ENCODE measurements around the gene SASH1.
"Not testable (repeated sequence)": the region's sequence is repeated elsewhere in the genome, so short reads cannot be mapped to it uniquely, and the experiment has no call there.

Gene SASH1

GRCh38 chr6:148329596-148330381 lies 12.8 kb upstream of the SASH1 start:
- no peak for DNase-seq

- DNase-seq, result no peak
Observed at GRCh38 chr6:148332088-148332487, 10.6 kb upstream of the SASH1 start.

GRCh38 chr6:148336901-148337300 lies 5.7 kb upstream of the SASH1 start:
- DNase-seq, result no peak

- DNase-seq, result no peak
Observed at GRCh38 chr6:148339766-148340165, 2.9 kb upstream of the SASH1 start.

GRCh38 chr6:148340586-148341297 lies 1.9 kb upstream of the SASH1 start:
- no peak for DNase-seq

- no peak for DNase-seq
Observed at GRCh38 chr6:148342100-148342349, 613 bp upstream of the SASH1 start.

- no peak for DNase-seq
Observed at GRCh38 chr6:148343047-148343782, 577 bp downstream of the SASH1 start.

GRCh38 chr6:148345176-148345575 lies 2.5 kb downstream of the SASH1 start:
- DNase-seq, result no peak

- DNase-seq, result no peak
Observed at GRCh38 chr6:148345578-148345977, 2.9 kb downstream of the SASH1 start.

- no peak for DNase-seq
Observed at GRCh38 chr6:148346681-148347440, 4.2 kb downstream of the SASH1 start.

GRCh38 chr6:148347441-148348054 lies 4.9 kb downstream of the SASH1 start:
- no peak for DNase-seq

GRCh38 chr6:148348335-148348734 lies 5.7 kb downstream of the SASH1 start:
- DNase-seq, result no peak

- DNase-seq, result no peak
Observed at GRCh38 chr6:148348778-148349177, 6.1 kb downstream of the SASH1 start.

- DNase-seq, result no peak
Observed at GRCh38 chr6:148349466-148349865, 6.8 kb downstream of the SASH1 start.

GRCh38 chr6:148351309-148351708 lies 8.7 kb downstream of the SASH1 start:
- DNase-seq, result no peak

GRCh38 chr6:148352421-148352820 lies 9.8 kb downstream of the SASH1 start:
- DNase-seq, result not testable (repeated sequence)

- no peak for DNase-seq
Observed at GRCh38 chr6:148358196-148358785, 15.7 kb downstream of the SASH1 start.

GRCh38 chr6:148359228-148359627 lies 16.6 kb downstream of the SASH1 start:
- no peak for DNase-seq

- DNase-seq, result no peak
Observed at GRCh38 chr6:148364056-148364824, 21.6 kb downstream of the SASH1 start.

GRCh38 chr6:148365041-148365440 lies 22.4 kb downstream of the SASH1 start:
- no peak for DNase-seq

- peak; percentile 31 for DNase-seq
Observed at GRCh38 chr6:148367411-148368024, 24.9 kb downstream of the SASH1 start.

Data from KG1 (cell line).